ENCODE measurements around the gene FOXK2.

FOXK2 gene

DNA sequence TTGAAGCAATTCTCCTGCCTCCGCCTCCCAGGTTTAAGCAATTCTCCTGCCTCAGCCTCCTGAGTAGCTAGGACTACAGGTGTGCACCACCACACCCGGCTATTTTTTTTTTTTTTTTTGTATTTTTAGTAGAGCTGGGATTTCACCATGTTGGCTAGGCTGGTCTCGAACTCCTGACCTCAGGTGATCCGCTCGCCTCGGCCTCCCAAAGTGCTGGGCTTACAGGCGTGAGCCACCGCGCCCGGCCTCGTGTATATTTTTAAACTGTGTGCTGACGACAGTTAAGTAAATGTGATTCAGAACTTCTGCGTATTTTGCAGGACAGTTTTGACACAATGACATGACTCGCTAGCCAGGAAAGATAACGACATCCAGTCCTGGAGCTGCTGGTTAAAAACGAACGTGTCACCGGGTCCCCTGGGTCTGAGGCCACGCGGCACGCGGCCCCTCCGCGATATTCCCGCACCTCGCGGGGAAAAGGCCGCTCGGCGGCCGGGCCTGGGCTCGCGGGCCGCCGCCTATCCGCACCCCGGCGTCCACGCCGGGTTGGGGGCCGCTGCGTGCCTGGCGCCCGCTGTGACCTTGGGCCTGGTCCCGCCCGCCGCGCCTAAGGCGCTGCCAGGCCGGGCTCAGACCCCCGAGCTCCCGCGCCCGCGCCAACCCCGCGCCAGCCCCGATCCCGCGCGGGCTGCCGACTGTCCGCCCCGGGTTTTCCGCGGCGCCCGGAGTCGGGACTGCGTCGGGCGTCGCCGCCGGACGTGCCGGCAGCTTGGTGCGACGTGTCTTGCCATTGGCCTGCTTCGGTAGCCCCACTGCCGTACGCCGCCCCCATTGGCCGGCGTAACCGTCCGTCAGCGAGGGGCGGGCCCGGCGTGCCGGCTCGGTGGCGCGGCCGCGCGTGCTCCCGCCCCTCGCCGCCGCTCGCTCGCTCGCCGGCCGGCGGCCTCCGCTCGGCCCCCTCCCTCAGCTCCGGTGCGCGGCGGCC is at the start of gene FOXK2:
Gene FOXK2 (plus strand): TSS at position 907 of the 985 bp plus-strand sequence. CDS start 157 bp downstream, outside the sequence.
- H3K36me3 ChIP-seq (ENCODE audit: control insufficient read depth in 2 of 2, insufficient read depth in 2 of 2, low read length in 2 of 2) = no peaks in the 10 kb centered on the region
- H3K4me1 ChIP-seq (ENCODE audit: control insufficient read depth in 2 of 2, insufficient read depth in 2 of 2, low read length in 2 of 2) = peaks cover 2 to 6% of the 10 kb centered on the region in 2 donors
- no peaks in the 10 kb centered on the region for H3K27me3 ChIP-seq (ENCODE audit: control insufficient read depth in 2 of 2, insufficient read depth in 2 of 2, low read length in 2 of 2)
- H3K27ac ChIP-seq (ENCODE audit: low read depth in 2 of 2, low read length in 2 of 2) = peak within 1 kb of the TSS; percentile 90
- H3K9ac ChIP-seq (ENCODE audit: low read depth in 1 of 2, low read length in 2 of 2) = peak within 1 kb of the TSS; percentile 77 to 86
- no peaks in the 10 kb centered on the region for H3K9me3 ChIP-seq (ENCODE audit: control insufficient read depth in 2 of 2, low read length in 2 of 2)
- H3K4me3 ChIP-seq (ENCODE audit: low read length in 2 of 2) = peak within 1 kb of the TSS; percentile 75 to 80

- no peak overlapping the region for H3K9ac ChIP-seq (ENCODE audit: low read depth in 1 of 2, low read length in 2 of 2)
- no peaks in the 10 kb centered on the region for H3K4me1 ChIP-seq (ENCODE audit: control insufficient read depth in 2 of 2, insufficient read depth in 2 of 2, low read length in 2 of 2)
- H3K27ac ChIP-seq (ENCODE audit: low read depth in 2 of 2, low read length in 2 of 2) = no peak overlapping the region
- H3K4me3 ChIP-seq (ENCODE audit: low read length in 2 of 2) = no peak overlapping the region
- peaks cover 38 to 42% of the 10 kb centered on the region in 2 donors for H3K36me3 ChIP-seq (ENCODE audit: control insufficient read depth in 2 of 2, insufficient read depth in 2 of 2, low read length in 2 of 2)
- H3K27me3 ChIP-seq (ENCODE audit: control insufficient read depth in 2 of 2, insufficient read depth in 2 of 2, low read length in 2 of 2) = no peaks in the 10 kb centered on the region
- no peaks in the 10 kb centered on the region for H3K9me3 ChIP-seq (ENCODE audit: control insufficient read depth in 2 of 2, low read length in 2 of 2)
Observed at GRCh38 chr17:82470065-82470464, 49.5 kb upstream of the FOXK2 start.

DNA sequence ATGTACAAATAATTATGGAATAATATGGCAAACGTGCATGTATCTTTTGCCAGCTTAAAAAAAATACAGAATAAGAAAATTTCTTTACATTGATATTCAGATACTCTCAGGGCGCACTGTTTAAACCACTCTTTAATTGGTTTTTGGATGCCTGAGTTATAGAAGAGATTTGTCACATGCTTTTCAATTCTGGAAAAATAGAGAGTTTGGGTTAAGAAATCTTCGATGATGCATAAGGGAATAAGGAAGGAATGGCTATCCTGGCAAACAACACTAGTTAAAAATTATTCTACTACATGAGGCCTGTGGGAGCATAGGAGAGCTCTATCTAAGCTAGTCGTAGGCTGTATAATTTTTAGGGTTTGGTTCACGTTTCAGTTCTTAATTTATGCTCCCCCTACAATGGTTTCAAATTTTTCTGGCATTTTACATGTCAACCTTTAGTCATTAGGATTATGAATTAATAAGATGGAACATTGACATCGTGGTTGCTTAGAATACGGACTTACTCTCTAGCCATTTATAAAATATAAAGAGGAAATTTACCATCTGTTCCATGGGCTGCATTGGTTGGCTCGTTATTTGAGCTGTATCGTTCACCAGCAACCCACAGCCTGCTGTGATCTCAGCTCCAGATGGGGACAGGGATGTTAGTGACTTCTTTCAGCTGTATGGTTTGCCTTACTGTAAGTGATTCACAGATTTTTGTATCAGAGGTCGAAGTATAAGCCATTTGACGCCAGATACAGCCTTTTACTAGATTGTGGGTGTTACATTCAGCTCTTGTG is 45.1 kb upstream of the FOXK2 start:
- Histone ChIP-seq H3K9ac (ENCODE audit: low read depth in 1 of 2, low read length in 2 of 2) (no peak overlapping the region), H3K4me3 (ENCODE audit: low read length in 2 of 2) (no peak overlapping the region), H3K36me3 (ENCODE audit: control insufficient read depth in 2 of 2, insufficient read depth in 2 of 2, low read length in 2 of 2) (peaks cover 36 to 42% of the 10 kb centered on the region in 2 donors), H3K27ac (ENCODE audit: low read depth in 2 of 2, low read length in 2 of 2) (no peak overlapping the region), H3K9me3 (ENCODE audit: control insufficient read depth in 2 of 2, low read length in 2 of 2) (no peaks in the 10 kb centered on the region), H3K27me3 (ENCODE audit: control insufficient read depth in 2 of 2, insufficient read depth in 2 of 2, low read length in 2 of 2) (no peaks in the 10 kb centered on the region), H3K4me1 (ENCODE audit: control insufficient read depth in 2 of 2, insufficient read depth in 2 of 2, low read length in 2 of 2) (no peaks in the 10 kb centered on the region)

- Histone ChIP-seq H3K27me3 (ENCODE audit: control insufficient read depth in 2 of 2, insufficient read depth in 2 of 2, low read length in 2 of 2) (no peaks in the 10 kb centered on the region), H3K4me1 (ENCODE audit: control insufficient read depth in 2 of 2, insufficient read depth in 2 of 2, low read length in 2 of 2) (no peaks in the 10 kb centered on the region), H3K4me3 (ENCODE audit: low read length in 2 of 2) (no peak overlapping the region), H3K27ac (ENCODE audit: low read depth in 2 of 2, low read length in 2 of 2) (no peak overlapping the region), H3K9me3 (ENCODE audit: control insufficient read depth in 2 of 2, low read length in 2 of 2) (no peaks in the 10 kb centered on the region), H3K9ac (ENCODE audit: low read depth in 1 of 2, low read length in 2 of 2) (no peak overlapping the region), H3K36me3 (ENCODE audit: control insufficient read depth in 2 of 2, insufficient read depth in 2 of 2, low read length in 2 of 2) (peaks cover 42 to 47% of the 10 kb centered on the region in 2 donors)
Observed at GRCh38 chr17:82475458-82475857, 44.1 kb upstream of the FOXK2 start.

GRCh38 chr17:82477934-82478333 is 41.6 kb upstream of the FOXK2 start:
- Histone ChIP-seq H3K27me3 (ENCODE audit: control insufficient read depth in 2 of 2, insufficient read depth in 2 of 2, low read length in 2 of 2) (no peaks in the 10 kb centered on the region), H3K36me3 (ENCODE audit: control insufficient read depth in 2 of 2, insufficient read depth in 2 of 2, low read length in 2 of 2) (peaks cover 47 to 61% of the 10 kb centered on the region in 2 donors), H3K4me1 (ENCODE audit: control insufficient read depth in 2 of 2, insufficient read depth in 2 of 2, low read length in 2 of 2) (no peaks in the 10 kb centered on the region), H3K9me3 (ENCODE audit: control insufficient read depth in 2 of 2, low read length in 2 of 2) (no peaks in the 10 kb centered on the region), H3K9ac (ENCODE audit: low read depth in 1 of 2, low read length in 2 of 2) (no peak overlapping the region), H3K4me3 (ENCODE audit: low read length in 2 of 2) (no peak overlapping the region), H3K27ac (ENCODE audit: low read depth in 2 of 2, low read length in 2 of 2) (no peak overlapping the region)

DNA sequence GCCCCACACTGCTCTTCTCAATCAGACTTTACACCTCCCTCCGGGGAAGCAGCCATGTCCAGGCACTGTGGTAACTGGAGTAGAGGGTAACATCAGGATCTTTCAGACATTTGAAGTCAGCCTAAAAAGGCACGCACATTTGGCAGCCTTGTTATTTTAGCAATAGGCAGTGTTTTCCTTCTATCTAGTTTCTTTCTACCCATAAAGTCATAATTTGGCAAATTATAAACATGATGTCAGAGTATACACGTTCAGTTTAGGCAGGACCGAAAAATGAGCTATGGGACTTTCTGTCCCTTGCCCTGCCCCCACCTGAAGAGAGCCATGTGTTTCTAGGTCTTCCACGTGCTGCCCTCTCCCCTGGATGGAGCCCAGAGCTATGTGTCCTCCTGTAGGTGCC is 39.9 kb upstream of the FOXK2 start:
- H3K36me3 ChIP-seq (ENCODE audit: control insufficient read depth in 2 of 2, insufficient read depth in 2 of 2, low read length in 2 of 2) = peaks cover 54 to 65% of the 10 kb centered on the region in 2 donors
- no peak overlapping the region for H3K4me3 ChIP-seq (ENCODE audit: low read length in 2 of 2)
- no peak overlapping the region for H3K27ac ChIP-seq (ENCODE audit: low read depth in 2 of 2, low read length in 2 of 2)

DNA sequence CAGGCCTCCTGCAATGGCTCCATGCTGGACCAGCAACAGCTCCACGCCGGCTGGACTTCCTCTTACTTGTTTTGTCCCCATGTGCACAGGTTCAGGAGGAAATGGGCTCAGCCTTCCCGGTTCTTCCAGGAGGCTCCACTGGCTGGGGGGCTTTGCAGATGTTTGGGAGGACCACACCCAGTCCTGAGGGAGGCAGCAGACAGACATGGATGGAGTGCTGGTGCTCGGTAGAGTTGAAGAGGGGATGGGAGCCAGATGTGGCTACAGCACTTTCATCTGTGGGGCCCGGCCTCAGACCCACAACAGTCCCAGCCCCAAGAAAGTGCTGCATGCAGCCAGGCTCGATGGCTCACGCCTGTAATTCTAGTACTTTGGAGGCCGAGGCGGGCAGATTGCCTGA is 39.2 kb upstream of the FOXK2 start:
- no peaks in the 10 kb centered on the region for H3K9me3 ChIP-seq (ENCODE audit: control insufficient read depth in 2 of 2, low read length in 2 of 2)
- no peak overlapping the region for H3K27ac ChIP-seq (ENCODE audit: low read depth in 2 of 2, low read length in 2 of 2)
- H3K4me1 ChIP-seq (ENCODE audit: control insufficient read depth in 2 of 2, insufficient read depth in 2 of 2, low read length in 2 of 2) = no peaks in the 10 kb centered on the region
- H3K27me3 ChIP-seq (ENCODE audit: control insufficient read depth in 2 of 2, insufficient read depth in 2 of 2, low read length in 2 of 2) = no peaks in the 10 kb centered on the region
- peaks cover 56 to 64% of the 10 kb centered on the region in 2 donors for H3K36me3 ChIP-seq (ENCODE audit: control insufficient read depth in 2 of 2, insufficient read depth in 2 of 2, low read length in 2 of 2)
- H3K9ac ChIP-seq (ENCODE audit: low read depth in 1 of 2, low read length in 2 of 2) = no peak overlapping the region
- H3K4me3 ChIP-seq (ENCODE audit: low read length in 2 of 2) = no peak overlapping the region

More for the DNA sequence above, 39.9 kb upstream of the FOXK2 start:
- no peaks in the 10 kb centered on the region for H3K27me3 ChIP-seq (ENCODE audit: control insufficient read depth in 2 of 2, insufficient read depth in 2 of 2, low read length in 2 of 2)
- no peak overlapping the region for H3K9ac ChIP-seq (ENCODE audit: low read depth in 1 of 2, low read length in 2 of 2)
- H3K4me1 ChIP-seq (ENCODE audit: control insufficient read depth in 2 of 2, insufficient read depth in 2 of 2, low read length in 2 of 2) = no peaks in the 10 kb centered on the region
- H3K9me3 ChIP-seq (ENCODE audit: control insufficient read depth in 2 of 2, low read length in 2 of 2) = no peaks in the 10 kb centered on the region

DNA sequence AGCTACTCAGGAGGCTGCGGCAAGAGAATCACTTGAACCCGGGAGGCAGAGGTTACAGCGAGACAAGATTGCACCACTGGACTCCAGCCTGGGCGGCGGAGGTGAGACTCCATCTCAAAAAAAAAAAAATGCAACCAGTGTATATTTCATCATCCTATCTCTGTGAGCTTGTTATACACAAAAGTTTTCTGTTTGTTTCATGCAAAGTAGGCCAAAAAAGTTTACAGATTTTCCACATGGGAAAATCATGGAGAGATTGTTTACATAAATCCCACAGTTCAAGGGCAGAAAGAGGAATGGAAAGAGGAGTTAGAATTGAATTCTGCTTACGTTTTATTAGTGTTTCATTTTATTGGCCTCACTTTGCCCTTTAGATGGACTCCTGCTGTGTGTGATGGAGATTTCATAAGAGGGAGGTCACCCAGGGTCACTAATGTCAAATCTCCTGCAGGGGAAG is 36.3 kb upstream of the FOXK2 start:
- no peaks in the 10 kb centered on the region for H3K9me3 ChIP-seq (ENCODE audit: control insufficient read depth in 2 of 2, low read length in 2 of 2)
- no peak overlapping the region for H3K9ac ChIP-seq (ENCODE audit: low read depth in 1 of 2, low read length in 2 of 2)
- no peaks in the 10 kb centered on the region for H3K27me3 ChIP-seq (ENCODE audit: control insufficient read depth in 2 of 2, insufficient read depth in 2 of 2, low read length in 2 of 2)
- peaks cover 64 to 68% of the 10 kb centered on the region in 2 donors for H3K36me3 ChIP-seq (ENCODE audit: control insufficient read depth in 2 of 2, insufficient read depth in 2 of 2, low read length in 2 of 2)
- no peak overlapping the region for H3K27ac ChIP-seq (ENCODE audit: low read depth in 2 of 2, low read length in 2 of 2)
- H3K4me1 ChIP-seq (ENCODE audit: control insufficient read depth in 2 of 2, insufficient read depth in 2 of 2, low read length in 2 of 2) = peaks cover 3 to 7% of the 10 kb centered on the region in 2 donors
- H3K4me3 ChIP-seq (ENCODE audit: low read length in 2 of 2) = no peak overlapping the region

GRCh38 chr17:82483836-82484235 is 35.7 kb upstream of the FOXK2 start:
- Histone ChIP-seq H3K4me1 (ENCODE audit: control insufficient read depth in 2 of 2, insufficient read depth in 2 of 2, low read length in 2 of 2) (peaks cover 3 to 7% of the 10 kb centered on the region in 2 donors), H3K9me3 (ENCODE audit: control insufficient read depth in 2 of 2, low read length in 2 of 2) (no peaks in the 10 kb centered on the region), H3K4me3 (ENCODE audit: low read length in 2 of 2) (no peak overlapping the region), H3K27ac (ENCODE audit: low read depth in 2 of 2, low read length in 2 of 2) (no peak overlapping the region), H3K36me3 (ENCODE audit: control insufficient read depth in 2 of 2, insufficient read depth in 2 of 2, low read length in 2 of 2) (peaks cover 59 to 62% of the 10 kb centered on the region in 2 donors), H3K27me3 (ENCODE audit: control insufficient read depth in 2 of 2, insufficient read depth in 2 of 2, low read length in 2 of 2) (no peaks in the 10 kb centered on the region), H3K9ac (ENCODE audit: low read depth in 1 of 2, low read length in 2 of 2) (no peak overlapping the region)

Measured in mucosa of rectum (tissue), 2 donors.